ENCODE data around the gene XCL1. TPM values are rescaled to one million over a fixed set of nuclear protein-coding genes. Genes with fewer than 3 reads are reported as not detected.
A peak's percentile ranks its signal among the peaks of the same experiment; 100 is the strongest.
"Not testable (repeated sequence)": the region's sequence is repeated elsewhere in the genome, so short reads cannot be mapped to it uniquely, and the experiment has no call there.

The XCL1 gene
- total RNA-seq (under 1 TPM in 1 of 2 donors, not detected in 1; 0.17 TPM), polyA plus RNA-seq (ENCODE audit: insufficient read length in 2 of 2) (under 1 TPM in 1 of 2 donors, not detected in 1; 0.12 TPM)
- long read RNA-seq, donor 1, result 0 reads
- long read RNA-seq, donor 2, result 0 reads
- long read RNA-seq, donor 3, result 0 reads
- long read RNA-seq, donor 4, result 0 reads

GRCh38 chr1:168576245-168576688 lies at the start of gene XCL1:
TSS of gene XCL1 (plus strand) at chr1:168576605. CDS start at chr1:168576638, 33 bp downstream.
- H3K27ac ChIP-seq (ENCODE audit: low read depth, low read length); H3K4me3 ChIP-seq (ENCODE audit: low read depth, low read length); H3K9me3 ChIP-seq (ENCODE audit: control insufficient read depth, insufficient read depth, low read length); H3K27me3 ChIP-seq (ENCODE audit: control insufficient read depth, insufficient read depth, low read length); H3K36me3 ChIP-seq (ENCODE audit: control insufficient read depth, insufficient read depth, low read length); DNase-seq (ENCODE audit: low read depth in 4 of 6, low spot score in 6 of 6); H3K4me1 ChIP-seq (ENCODE audit: control insufficient read depth, insufficient read depth, low read length): not testable (repeated sequence)
- no CpG with 5 or more reads among the region's 6 CpGs for WGBS (ENCODE audit: insufficient coverage)

GRCh38 chr1:168529518-168529917 lies 46.9 kb upstream of the XCL1 start:
- Histone ChIP-seq H3K27me3 (ENCODE audit: control insufficient read depth, insufficient read depth, low read length) (no peaks in the 10 kb centered on the region), H3K4me1 (ENCODE audit: control insufficient read depth, insufficient read depth, low read length) (no peaks in the 10 kb centered on the region), H3K36me3 (ENCODE audit: control insufficient read depth, insufficient read depth, low read length) (no peaks in the 10 kb centered on the region), H3K4me3 (ENCODE audit: low read depth, low read length) (no peak overlapping the region), H3K9me3 (ENCODE audit: control insufficient read depth, insufficient read depth, low read length) (no peaks in the 10 kb centered on the region), H3K27ac (ENCODE audit: low read depth, low read length) (no peak overlapping the region)
- no CpG with 5 or more reads among the region's 1 CpG for WGBS (ENCODE audit: insufficient coverage)
- DNase-seq (ENCODE audit: low read depth in 4 of 6, low spot score in 6 of 6), result no peak

GRCh38 chr1:168531615-168532345 lies 44.6 kb upstream of the XCL1 start:
- DNase-seq (ENCODE audit: low read depth in 4 of 6, low spot score in 6 of 6), result no peak
- Histone ChIP-seq H3K27me3 (ENCODE audit: control insufficient read depth, insufficient read depth, low read length) (no peaks in the 10 kb centered on the region), H3K4me3 (ENCODE audit: low read depth, low read length) (no peak overlapping the region), H3K27ac (ENCODE audit: low read depth, low read length) (no peak overlapping the region), H3K9me3 (ENCODE audit: control insufficient read depth, insufficient read depth, low read length) (no peaks in the 10 kb centered on the region), H3K4me1 (ENCODE audit: control insufficient read depth, insufficient read depth, low read length) (no peaks in the 10 kb centered on the region), H3K36me3 (ENCODE audit: control insufficient read depth, insufficient read depth, low read length) (no peaks in the 10 kb centered on the region)
- WGBS (ENCODE audit: insufficient coverage), result 100% methylated on average over 2 of the region's 2 CpGs

- no peaks in the 10 kb centered on the region for H3K4me1 ChIP-seq (ENCODE audit: control insufficient read depth, insufficient read depth, low read length)
- H3K27me3 ChIP-seq (ENCODE audit: control insufficient read depth, insufficient read depth, low read length), result no peaks in the 10 kb centered on the region
- DNase-seq (ENCODE audit: low read depth in 4 of 6, low spot score in 6 of 6), result no peak
- WGBS (ENCODE audit: insufficient coverage), result 88% methylated on average over 1 of the region's 1 CpG
- no peaks in the 10 kb centered on the region for H3K36me3 ChIP-seq (ENCODE audit: control insufficient read depth, insufficient read depth, low read length)
- no peaks in the 10 kb centered on the region for H3K9me3 ChIP-seq (ENCODE audit: control insufficient read depth, insufficient read depth, low read length)
- H3K4me3 ChIP-seq (ENCODE audit: low read depth, low read length), result no peak overlapping the region
- H3K27ac ChIP-seq (ENCODE audit: low read depth, low read length), result no peak overlapping the region
Observed at GRCh38 chr1:168535536-168535935, 40.9 kb upstream of the XCL1 start.

GRCh38 chr1:168540798-168541197 lies 35.6 kb upstream of the XCL1 start:
- not testable (repeated sequence) for H3K36me3 ChIP-seq (ENCODE audit: control insufficient read depth, insufficient read depth, low read length); H3K4me1 ChIP-seq (ENCODE audit: control insufficient read depth, insufficient read depth, low read length); H3K27me3 ChIP-seq (ENCODE audit: control insufficient read depth, insufficient read depth, low read length); DNase-seq (ENCODE audit: low read depth in 4 of 6, low spot score in 6 of 6); H3K4me3 ChIP-seq (ENCODE audit: low read depth, low read length); H3K27ac ChIP-seq (ENCODE audit: low read depth, low read length); H3K9me3 ChIP-seq (ENCODE audit: control insufficient read depth, insufficient read depth, low read length)
- WGBS (ENCODE audit: insufficient coverage), result 86% methylated on average over 2 of the region's 7 CpGs

- H3K27ac ChIP-seq (ENCODE audit: low read depth, low read length); H3K4me1 ChIP-seq (ENCODE audit: control insufficient read depth, insufficient read depth, low read length); DNase-seq (ENCODE audit: low read depth in 4 of 6, low spot score in 6 of 6); H3K27me3 ChIP-seq (ENCODE audit: control insufficient read depth, insufficient read depth, low read length); H3K4me3 ChIP-seq (ENCODE audit: low read depth, low read length); H3K9me3 ChIP-seq (ENCODE audit: control insufficient read depth, insufficient read depth, low read length); H3K36me3 ChIP-seq (ENCODE audit: control insufficient read depth, insufficient read depth, low read length): not testable (repeated sequence)
- WGBS (ENCODE audit: insufficient coverage), result 86% methylated on average over 1 of the region's 2 CpGs
Observed at GRCh38 chr1:168542978-168543377, 33.4 kb upstream of the XCL1 start.

GRCh38 chr1:168543840-168544498 lies 32.4 kb upstream of the XCL1 start, which contains the start of gene XCL2:
TSS of gene XCL2 (minus strand) at chr1:168543997. CDS start at chr1:168543964, 33 bp downstream.
- not testable (repeated sequence) for H3K4me3 ChIP-seq (ENCODE audit: low read depth, low read length); H3K27me3 ChIP-seq (ENCODE audit: control insufficient read depth, insufficient read depth, low read length); H3K9me3 ChIP-seq (ENCODE audit: control insufficient read depth, insufficient read depth, low read length); H3K27ac ChIP-seq (ENCODE audit: low read depth, low read length); H3K4me1 ChIP-seq (ENCODE audit: control insufficient read depth, insufficient read depth, low read length); DNase-seq (ENCODE audit: low read depth in 4 of 6, low spot score in 6 of 6); H3K36me3 ChIP-seq (ENCODE audit: control insufficient read depth, insufficient read depth, low read length)
- 100% methylated on average over 1 of the region's 8 CpGs for WGBS (ENCODE audit: insufficient coverage)

- H3K36me3 ChIP-seq (ENCODE audit: control insufficient read depth, insufficient read depth, low read length); H3K4me3 ChIP-seq (ENCODE audit: low read depth, low read length); H3K9me3 ChIP-seq (ENCODE audit: control insufficient read depth, insufficient read depth, low read length); H3K27me3 ChIP-seq (ENCODE audit: control insufficient read depth, insufficient read depth, low read length); H3K27ac ChIP-seq (ENCODE audit: low read depth, low read length); H3K4me1 ChIP-seq (ENCODE audit: control insufficient read depth, insufficient read depth, low read length): not testable (repeated sequence)
- DNase-seq (ENCODE audit: low read depth in 4 of 6, low spot score in 6 of 6), result peak in 1 of 6 donors; percentile 6
- WGBS (ENCODE audit: insufficient coverage), result no CpG with 5 or more reads among the region's 7 CpGs
Observed at GRCh38 chr1:168545678-168546552, 30.5 kb upstream of the XCL1 start.

- H3K4me3 ChIP-seq (ENCODE audit: low read depth, low read length); H3K4me1 ChIP-seq (ENCODE audit: control insufficient read depth, insufficient read depth, low read length); H3K27ac ChIP-seq (ENCODE audit: low read depth, low read length); H3K27me3 ChIP-seq (ENCODE audit: control insufficient read depth, insufficient read depth, low read length); DNase-seq (ENCODE audit: low read depth in 4 of 6, low spot score in 6 of 6); H3K9me3 ChIP-seq (ENCODE audit: control insufficient read depth, insufficient read depth, low read length); H3K36me3 ChIP-seq (ENCODE audit: control insufficient read depth, insufficient read depth, low read length): not testable (repeated sequence)
- WGBS (ENCODE audit: insufficient coverage), result no CpG with 5 or more reads among the region's 3 CpGs
Observed at GRCh38 chr1:168546553-168546895, 29.9 kb upstream of the XCL1 start.
